WTC11 (cell line): ENCODE results near the gene CLTCL1. TPM values are rescaled to one million over a fixed set of nuclear protein-coding genes. Genes with fewer than 3 reads are reported as not detected.

Experiments used
- ATAC-seq: fragments of 200-7000 bp; cut with Tn5 transposase; 2 replicates; pipeline ENCODE4 v1.10.0; 2021; ENCODE audit warnings: mild to moderate bottlenecking, moderate library complexity
- CTCF ChIA-PET: fragments of 300-600 bp; sonication (Branson Sonifier 250); formaldehyde crosslinking; loops from one replicate; lab custom pipeline; 2021; ENCODE audit warnings: antibody characterized with exemption; lab: Charles Lee
- POLR2A ChIA-PET: fragments of 350-600 bp; sonication (Branson Sonifier 250); formaldehyde crosslinking; loops from one replicate; lab custom pipeline; 2021; ENCODE audit warnings: antibody characterized with exemption; lab: Charles Lee
- DNase-seq: peaks from one replicate; pipeline ENCODE4 v3.0.0; 2021; ENCODE audit warnings: low spot score
- H3K27ac Mint-ChIP-seq: 2 replicates; pipeline ENCODE4 v1.8.0; 2021; ENCODE audit warnings: mixed read lengths
- H3K27me3 Mint-ChIP-seq: 2 replicates; pipeline ENCODE4 v1.8.0; 2021; ENCODE audit warnings: low read depth, mild to moderate bottlenecking, moderate library complexity, mixed read lengths
- H3K36me3 Mint-ChIP-seq: 2 replicates; pipeline ENCODE4 v1.8.0; 2021; ENCODE audit warnings: mixed read lengths
- H3K4me1 Mint-ChIP-seq: 2 replicates; pipeline ENCODE4 v1.8.0; 2022; ENCODE audit warnings: mixed read lengths
- H3K4me3 Mint-ChIP-seq: 2 replicates; pipeline ENCODE4 v1.8.0; 2021; ENCODE audit warnings: mild to moderate bottlenecking, moderate library complexity, mixed read lengths
- H3K9me3 Mint-ChIP-seq: 2 replicates; pipeline ENCODE4 v1.8.0; 2021; ENCODE audit warnings: mixed read lengths
- ATF1 ChIP-seq: sonication (generic); formaldehyde crosslinking; IDR thresholded peaks from 2 replicates; pipeline ENCODE4 v1.8.1; 2023; ENCODE audit warnings: mild to moderate bottlenecking, moderate library complexity, missing genetic modification reagents
- ATF2 ChIP-seq: sonication (generic); formaldehyde crosslinking; IDR thresholded peaks from 2 replicates; pipeline ENCODE4 v1.8.1; 2022; ENCODE audit warnings: low read depth, missing genetic modification reagents, borderline replicate concordance
- EMX1 ChIP-seq: fragments of 250-450 bp; sonication (Bioruptor Pico); IDR thresholded peaks from 2 replicates; pipeline ENCODE4 v1.8.0; 2021; ENCODE audit warnings: mild to moderate bottlenecking
- NFYB ChIP-seq: sonication (generic); formaldehyde crosslinking; conservative IDR thresholded peaks from 2 replicates; pipeline ENCODE4 v1.8.0; 2022; ENCODE audit warnings: low read depth, missing genetic modification reagents
- PRRX2 ChIP-seq: fragments of 250-450 bp; sonication (Bioruptor Pico); IDR thresholded peaks from 2 replicates; pipeline ENCODE4 v1.8.0; 2021; ENCODE audit warnings: mild to moderate bottlenecking
- SOX15 ChIP-seq: fragments of 250-450 bp; sonication (Bioruptor Pico); IDR thresholded peaks from 2 replicates; pipeline ENCODE4 v1.9.0; 2021; ENCODE audit warnings: mild to moderate bottlenecking
- STAT6 ChIP-seq: sonication (generic); formaldehyde crosslinking; conservative IDR thresholded peaks from 2 replicates; pipeline ENCODE4 v1.8.1; 2023; ENCODE audit warnings: mild to moderate bottlenecking, low read depth, missing genetic modification reagents, moderate library complexity
- TCF7 ChIP-seq: sonication (generic); formaldehyde crosslinking; IDR thresholded peaks from 2 replicates; pipeline ENCODE4 v1.8.0; 2022; ENCODE audit warnings: mild to moderate bottlenecking, low read depth, missing genetic modification reagents, moderate library complexity
- TEAD4 ChIP-seq: sonication (generic); formaldehyde crosslinking; IDR thresholded peaks from 2 replicates; pipeline ENCODE4 v1.8.0; 2022; ENCODE audit warnings: mild to moderate bottlenecking, missing genetic modification reagents
- USF1 ChIP-seq: sonication (generic); formaldehyde crosslinking; IDR thresholded peaks from 2 replicates; pipeline ENCODE4 v1.8.0; 2022; ENCODE audit warnings: mild to moderate bottlenecking, missing genetic modification reagents
- ZNF317 ChIP-seq: sonication (generic); formaldehyde crosslinking; IDR thresholded peaks from 2 replicates; pipeline ENCODE4 v1.8.1; 2023; ENCODE audit warnings: low read depth, mild to moderate bottlenecking, moderate library complexity, missing genetic modification reagents, borderline replicate concordance
- ZNF425 ChIP-seq: fragments of 250-450 bp; sonication (Bioruptor Pico); conservative IDR thresholded peaks from 2 replicates; pipeline ENCODE4 v1.9.0; 2021; ENCODE audit warnings: mild to moderate bottlenecking
- total RNA-seq: library from RNA; stranded (reverse); gene quantifications from 3 replicates; pipeline ENCODE4 v1.2.3, GENCODE V29; 2021

The CLTCL1 gene
- total RNA-seq, 1 experiment from 2014 or later, result 15.5 TPM

GRCh38 chr22:19215360-19215759 is 76.2 kb downstream of the CLTCL1 start:
- no peaks in the 10 kb centered on the region for H3K9me3 Mint-ChIP-seq
- H3K27me3 Mint-ChIP-seq, result no peaks in the 10 kb centered on the region
- peaks cover under 1% of the 10 kb centered on the region; the same call in 1 of the 2 replicates for H3K36me3 Mint-ChIP-seq
- no peak for TF ChIP-seq ZNF425 (CRISPR knock-in tag)
- TF ChIP-seq TEAD4, result no peak
- TF ChIP-seq SOX15 (CRISPR knock-in tag), result no peak
- no peak for TF ChIP-seq TCF7 (CRISPR knock-in tag)
- no peak for TF ChIP-seq PRRX2
- no peak for TF ChIP-seq ATF1
- TF ChIP-seq ATF2 (CRISPR knock-in tag), result no peak
- TF ChIP-seq ZNF317 (CRISPR knock-in tag), result no peak
- TF ChIP-seq, all 79 proteins: peak for 0
- Mint-ChIP-seq H3K27ac (peak overlapping the region; percentile 92; the same call in 1 of the 2 replicates), H3K4me1 (peaks cover 43% of the 10 kb centered on the region), H3K4me3 (no peak overlapping the region)
- DNase-seq (no peak), ATAC-seq (no peak)
- ChIA-PET CTCF (interaction anchor here (0.8 to 2.3 kb wide), 2 partner anchors 36 to 515 kb away, joined by 3 to 14 read pairs; partner anchors contain the start of gene SLC25A1), POLR2A (no interaction called here)

- peak; percentile 55 for ATAC-seq
- no peak for DNase-seq
- Mint-ChIP-seq H3K4me1 (peaks cover 43% of the 10 kb centered on the region), H3K27me3 (no peaks in the 10 kb centered on the region), H3K36me3 (peaks cover 11% of the 10 kb centered on the region), H3K4me3 (peak overlapping the region; percentile 35), H3K9me3 (no peaks in the 10 kb centered on the region), H3K27ac (peak overlapping the region; percentile 84)
- TF ChIP-seq EMX1 (no peak), STAT6 (CRISPR knock-in tag) (no peak)
- ChIA-PET POLR2A (interaction anchor here (0.6 kb wide), 1 partner anchor 35 kb away, joined by 3 read pairs; the partner anchor contains the start of gene SLC25A1), CTCF (interaction anchor here (0.9 to 2.3 kb wide), 4 partner anchors 9 to 260 kb away, joined by 3 to 14 read pairs (median 4); partner anchors contain the start of gene SLC25A1)
Measured at GRCh38 chr22:19214078-19214473, 77.4 kb downstream of the CLTCL1 start.

- TF ChIP-seq NFYB (CRISPR knock-in tag) (no peak), USF1 (CRISPR knock-in tag) (peak; percentile 85)
- TF ChIP-seq, all 79 proteins: peak for 1
- DNase-seq (no peak), ATAC-seq (peak; percentile 54)
- Mint-ChIP-seq H3K27ac (peak overlapping the region; percentile 84), H3K4me3 (peak overlapping the region; percentile 35), H3K4me1 (peaks cover 41% of the 10 kb centered on the region), H3K36me3 (peaks cover 15% of the 10 kb centered on the region), H3K27me3 (no peaks in the 10 kb centered on the region), H3K9me3 (no peaks in the 10 kb centered on the region)
- ChIA-PET CTCF (interaction anchor here (0.9 to 2.3 kb wide), 4 partner anchors 10 to 261 kb away, joined by 3 to 14 read pairs (median 4); partner anchors contain the start of gene SLC25A1), POLR2A (interaction anchor here (0.6 kb wide), 2 partner anchors 35 to 355 kb away, joined by 3 read pairs; partner anchors contain the start of gene SLC25A1)
Measured at GRCh38 chr22:19213442-19214077, 78.0 kb downstream of the CLTCL1 start.
